DMS 273 treated with DMSO at 0.1 percent for 48 hours (cell line): ENCODE results near the gene PLB1.
"Not testable (repeated sequence)": the region's sequence is repeated elsewhere in the genome, so short reads cannot be mapped to it uniquely, and the experiment has no call there.

Experiments
- DNase-seq: peaks from one replicate; lab custom pipeline; 2025; lab: John Stamatoyannopoulos, UW

The PLB1 gene

DNA sequence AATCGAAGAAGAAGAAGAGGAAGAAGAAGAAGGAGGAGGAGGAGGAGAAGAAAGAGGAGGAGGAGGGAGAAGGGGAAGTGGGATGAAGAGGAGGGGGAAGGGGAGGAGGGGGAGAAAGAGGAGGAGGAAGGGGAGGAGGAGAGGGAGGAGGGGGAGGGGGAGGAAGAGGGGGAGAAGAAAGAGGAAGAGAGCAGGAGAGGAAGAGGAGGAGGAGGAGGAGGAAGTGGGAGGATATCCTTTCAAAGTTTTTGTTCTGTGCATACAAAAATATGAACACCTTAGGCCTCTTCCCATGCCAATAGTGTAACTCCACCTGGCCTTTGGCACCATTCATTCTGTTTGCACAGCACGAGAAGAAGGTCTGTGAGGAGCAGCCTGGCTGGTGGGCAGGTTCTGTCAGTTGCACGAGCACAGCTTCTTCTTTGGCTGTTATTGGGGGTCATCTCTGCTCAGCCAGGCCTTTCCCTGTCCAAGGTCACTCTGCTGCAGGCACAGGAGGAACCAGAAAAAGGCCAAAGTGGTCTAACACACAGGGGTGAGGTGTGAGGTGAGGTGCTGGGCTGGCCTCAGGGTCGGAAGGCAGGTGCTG, 25.8 kb upstream of the PLB1 start:
- DNase-seq, result no peak

DNA sequence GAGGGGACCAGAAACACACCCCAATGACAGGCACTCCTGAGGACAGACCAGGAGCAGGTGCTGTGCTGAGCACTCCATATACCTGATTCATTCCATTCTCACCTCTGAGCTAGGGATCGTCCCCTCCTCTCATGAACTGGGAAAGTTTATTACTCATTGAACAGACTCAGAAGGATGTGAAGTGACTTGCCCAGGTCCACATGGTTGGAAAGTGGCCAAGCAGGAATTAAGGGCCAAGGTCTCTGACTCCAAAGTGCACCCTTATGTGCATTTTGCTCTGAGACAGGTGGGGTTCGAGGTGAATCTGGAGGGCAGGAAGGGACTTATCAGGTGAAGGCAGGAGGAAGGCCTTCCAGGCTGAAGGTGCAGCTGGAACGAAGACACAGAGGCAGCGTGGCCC, 25.1 kb upstream of the PLB1 start:
- DNase-seq, result no peak

DNA sequence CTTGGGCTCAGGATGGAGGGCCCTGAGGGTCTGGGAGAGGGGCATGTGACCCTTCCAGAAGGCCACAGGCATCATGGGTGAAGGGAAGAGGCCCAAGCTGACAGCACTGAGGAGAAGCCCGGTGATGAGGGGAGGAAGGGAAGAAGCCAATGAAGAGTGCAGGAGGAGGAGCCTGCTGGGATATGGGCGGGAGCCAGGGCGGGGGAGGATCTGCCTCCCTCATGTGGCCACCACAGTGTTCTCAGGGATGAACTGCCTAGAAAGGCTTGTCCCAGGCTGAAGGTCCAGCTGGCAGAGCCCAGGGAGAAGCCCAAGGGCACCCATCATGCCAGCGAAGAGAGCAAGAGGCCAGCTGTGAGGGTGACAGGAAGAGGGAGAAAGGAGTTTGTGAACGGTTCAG, 24.6 kb upstream of the PLB1 start:
- DNase-seq, result no peak

GRCh38 chr2:28471701-28472236, 24.1 kb upstream of the PLB1 start:
- DNase-seq, result no peak

GRCh38 chr2:28472641-28473040, 23.2 kb upstream of the PLB1 start:
- DNase-seq, result not testable (repeated sequence)

DNA sequence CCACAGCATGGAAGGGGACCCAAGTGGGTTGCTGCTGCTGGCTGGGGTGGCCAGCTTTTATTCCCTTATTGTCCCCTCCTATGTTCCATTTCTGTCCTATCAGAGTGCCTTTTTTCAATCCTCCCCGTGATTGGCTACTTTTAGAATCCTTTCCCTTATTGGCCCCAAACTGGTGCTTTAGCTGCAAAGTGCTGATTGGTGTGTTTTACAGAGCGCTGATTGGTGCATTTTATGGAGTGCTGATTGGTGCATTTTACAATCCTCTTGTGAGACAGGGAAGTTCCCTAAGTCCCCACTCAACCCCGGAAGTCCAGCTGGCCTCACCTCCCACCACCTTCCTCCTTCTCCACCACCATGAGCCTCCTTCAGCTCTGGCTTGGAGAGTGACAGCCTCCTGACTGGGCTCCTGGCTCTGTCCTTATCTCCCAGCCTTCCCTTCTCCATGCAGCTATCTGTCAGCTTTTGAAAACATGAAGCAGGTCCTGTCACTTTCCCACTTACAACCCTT, 20.7 kb upstream of the PLB1 start:
- DNase-seq, result no peak

GRCh38 chr2:28477087-28477486, 18.8 kb upstream of the PLB1 start:
- no peak for DNase-seq

DNA sequence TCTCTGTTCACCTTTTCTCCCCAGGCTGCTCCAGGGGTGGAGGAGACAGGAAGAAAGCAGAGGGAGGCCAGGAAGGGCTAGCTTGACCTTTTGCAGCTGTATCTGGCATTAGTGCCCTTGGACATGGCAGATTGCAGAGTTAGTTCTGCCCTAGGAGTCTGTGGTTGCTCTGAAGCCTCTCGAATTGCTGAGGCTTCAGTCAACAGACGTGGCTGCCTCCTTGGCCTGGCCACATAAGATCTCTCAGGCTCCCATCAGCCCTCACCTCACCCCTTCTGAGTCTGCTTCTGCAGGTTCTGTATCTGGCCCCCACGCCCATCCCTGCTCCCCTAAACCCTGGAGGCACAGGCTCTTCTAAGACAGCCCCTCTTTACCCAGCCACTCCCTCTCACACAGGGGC, 18.2 kb upstream of the PLB1 start:
- DNase-seq, result no peak

GRCh38 chr2:28480403-28481049, 15.3 kb upstream of the PLB1 start:
- no peak for DNase-seq

GRCh38 chr2:28481905-28482304, 14.0 kb upstream of the PLB1 start:
- DNase-seq, result no peak

GRCh38 chr2:28484835-28485234, 11.0 kb upstream of the PLB1 start:
- DNase-seq, result no peak

GRCh38 chr2:28486526-28486925, 9.3 kb upstream of the PLB1 start:
- DNase-seq, result no peak

DNA sequence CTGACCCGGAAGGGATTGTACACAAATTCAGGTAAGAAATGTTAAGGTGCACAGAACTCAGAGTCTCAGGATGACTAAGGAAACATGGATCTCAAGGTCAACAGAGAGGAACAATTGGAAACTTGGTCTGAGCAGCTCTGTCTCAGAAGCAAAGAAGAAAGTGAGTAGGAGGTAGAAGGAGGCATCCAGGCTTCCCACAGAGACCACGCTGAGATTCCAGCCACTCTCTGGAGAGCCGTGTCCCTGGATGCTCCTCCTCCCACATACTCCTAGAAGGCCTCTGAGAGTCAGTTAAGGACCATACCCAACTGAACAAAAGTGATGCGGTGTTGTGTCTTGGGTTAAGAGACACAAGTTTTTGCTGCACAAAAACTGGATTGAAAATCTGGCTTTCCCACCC, 8.6 kb upstream of the PLB1 start:
- no peak for DNase-seq

- no peak for DNase-seq
Measured at GRCh38 chr2:28488083-28488830, 7.6 kb upstream of the PLB1 start.

DNA sequence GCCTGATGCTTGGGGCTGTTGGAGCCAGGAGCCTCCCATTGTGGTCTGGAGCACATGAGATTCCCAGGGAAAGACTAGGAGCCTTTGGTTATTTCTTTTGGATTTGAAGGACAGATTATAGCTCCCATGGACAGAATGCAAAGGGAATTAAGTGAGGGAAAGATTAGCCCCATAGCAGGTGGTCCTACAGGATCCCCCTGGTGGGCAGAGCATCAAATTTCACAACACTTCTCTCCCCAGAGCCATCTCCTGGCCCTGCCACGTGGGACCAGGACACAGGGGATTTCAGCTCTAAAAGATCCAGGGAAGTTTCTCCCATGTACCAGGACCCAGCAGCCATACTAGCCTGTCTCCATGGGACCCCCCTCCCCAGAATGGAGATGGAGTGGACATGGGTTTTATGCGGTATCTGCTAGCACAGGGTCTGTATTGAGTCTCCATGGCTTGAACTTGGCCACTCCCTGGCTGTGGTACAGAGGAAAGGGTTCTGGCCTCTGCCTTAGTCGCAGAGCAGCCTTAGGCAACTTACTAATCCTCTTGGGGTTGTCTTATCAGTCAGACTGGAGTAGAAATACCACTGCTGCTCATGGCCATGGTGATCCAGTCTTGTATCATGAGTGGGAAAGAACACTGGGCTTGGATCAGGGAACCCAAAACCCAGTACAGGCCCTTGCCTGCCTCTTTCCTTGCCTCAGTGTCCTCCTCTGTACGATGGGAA, 6.8 kb upstream of the PLB1 start:
- DNase-seq, result no peak

DNA sequence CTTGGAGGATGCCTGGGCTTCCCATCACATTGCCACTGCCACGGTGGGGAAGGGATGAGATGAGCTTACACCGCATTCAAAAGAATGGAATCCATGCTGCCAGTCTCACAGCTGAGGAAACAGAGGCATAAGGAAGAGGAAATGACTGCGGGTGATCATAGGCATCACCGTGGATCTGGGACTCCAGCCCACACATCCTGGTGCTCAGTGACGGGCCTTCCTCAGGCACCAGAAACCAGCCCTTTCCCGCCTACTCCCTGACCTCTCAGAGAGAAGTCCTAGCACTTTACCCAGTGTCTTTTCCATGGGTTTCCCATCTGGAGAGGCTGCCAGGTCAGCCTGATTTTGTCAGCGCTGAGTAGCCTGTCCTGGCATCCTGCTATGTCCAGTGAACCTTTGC, 5.3 kb upstream of the PLB1 start:
- DNase-seq, result no peak

DNA sequence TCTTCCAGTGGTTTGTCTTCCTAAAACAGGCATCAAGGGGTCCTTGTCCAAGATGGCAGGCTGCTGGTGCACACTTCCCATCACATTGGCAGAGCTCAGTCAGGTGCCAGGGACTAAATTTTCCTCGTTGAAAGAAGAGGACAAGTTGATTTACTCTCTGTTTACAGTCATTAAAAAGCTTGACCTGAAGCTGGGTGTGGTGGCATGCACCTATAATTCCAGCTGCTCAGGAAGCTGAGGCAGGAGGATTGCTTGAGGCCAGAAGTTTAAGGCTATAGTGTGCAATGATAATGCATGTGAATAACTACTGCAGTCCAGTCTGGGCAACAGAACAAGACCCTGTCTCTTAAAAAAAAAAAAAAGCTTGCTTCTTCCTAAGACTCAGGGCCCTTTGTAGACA, 3.6 kb upstream of the PLB1 start:
- DNase-seq, result no peak

GRCh38 chr2:28493636-28494035, 2.2 kb upstream of the PLB1 start:
- DNase-seq, result no peak

- no peak for DNase-seq
Measured at GRCh38 chr2:28496781-28497180, 921 bp downstream of the PLB1 start.

- DNase-seq, result no peak
Measured at GRCh38 chr2:28497206-28497605, 1.3 kb downstream of the PLB1 start.

GRCh38 chr2:28499282-28499681, 3.4 kb downstream of the PLB1 start:
- no peak for DNase-seq

GRCh38 chr2:28505361-28505760, 9.5 kb downstream of the PLB1 start:
- no peak for DNase-seq
